ENCODE measurements around the gene CDK1. TPM values are rescaled to one million over a fixed set of nuclear protein-coding genes. Genes with fewer than 3 reads are reported as not detected.
"Not testable (repeated sequence)": the region's sequence is repeated elsewhere in the genome, so short reads cannot be mapped to it uniquely, and the experiment has no call there.

The CDK1 gene
- total and polyA plus RNA-seq, 2 experiments from 2014 or later = 23.1 to 33.6 TPM

DNA sequence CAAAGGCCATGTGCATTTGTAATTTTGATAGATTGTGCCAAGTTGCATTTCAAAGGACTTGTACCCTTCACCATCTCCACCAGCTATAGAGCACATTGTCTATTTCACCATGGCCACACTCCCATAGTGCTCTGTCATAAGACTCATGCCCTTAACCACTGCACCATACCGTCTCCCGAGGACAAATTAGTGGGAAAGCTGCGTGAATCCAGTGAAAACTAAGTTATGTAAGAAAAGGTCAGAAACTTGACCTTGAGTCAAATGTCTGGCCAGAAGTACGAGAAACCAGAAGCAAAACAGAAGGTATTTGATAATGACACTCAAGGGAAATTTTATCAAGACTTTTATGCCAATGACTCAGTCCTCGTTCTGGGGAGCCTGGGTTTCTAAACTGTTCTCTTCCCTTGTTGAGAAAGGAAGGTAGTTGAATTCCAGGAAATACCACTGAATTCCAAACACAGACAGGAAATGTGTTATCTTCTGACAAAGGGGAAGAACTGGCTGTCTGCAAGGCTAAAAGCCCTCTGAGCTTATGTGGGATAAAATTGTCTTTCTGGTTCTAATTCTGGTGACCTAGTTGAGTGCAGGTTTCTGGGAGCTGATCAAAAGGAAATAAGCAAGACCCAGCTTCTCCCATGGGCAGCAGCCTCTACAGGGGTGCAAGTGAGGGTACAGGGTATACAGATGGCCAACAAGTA is 49.7 kb downstream of the CDK1 start:
- no peaks in the 10 kb centered on the region for H3K9me2 ChIP-seq (replicated peaks; ENCODE audit: insufficient read depth)
- 31% methylated on average over 5 of the region's 5 CpGs for WGBS (ENCODE audit: low lambda C conversion rate, missing lambda C conversion rate)
- DNase-seq (ENCODE audit: low spot score) = no peak
- no peaks in the 10 kb centered on the region for H4K20me1 ChIP-seq (ENCODE audit: insufficient read depth, poor library complexity, severe bottlenecking)
- no peaks in the 10 kb centered on the region for H3K9me3 ChIP-seq (ENCODE audit: low read depth)
- no peak overlapping the region for H3K4me2 ChIP-seq
- no peaks in the 10 kb centered on the region for H3K79me2 ChIP-seq
- H3K4me3 ChIP-seq = no peak overlapping the region
- H3K27ac ChIP-seq = peak overlapping the region; percentile 24
- H2AFZ ChIP-seq = no peak overlapping the region
- H3K36me3 ChIP-seq (replicated peaks; ENCODE audit: insufficient read depth, low read depth) = no peaks in the 10 kb centered on the region
- peaks cover 4% of the 10 kb centered on the region for H3K4me1 ChIP-seq (ENCODE audit: insufficient read depth)
- no peaks in the 10 kb centered on the region for H3K27me3 ChIP-seq
- TF ChIP-seq EZH2phosphoT487 (IDR thresholded peaks at IDR 0.05; ENCODE audit: low read depth, severe bottlenecking, unreplicated experiment) = no peak
- no peak for TF ChIP-seq EZH2 (IDR thresholded peaks at IDR 0.05; ENCODE audit: borderline replicate concordance)
- TF ChIP-seq CTCF (IDR thresholded peaks at IDR 0.05; ENCODE audit: poor library complexity) = no peak

GRCh38 chr10:60828489-60828852 is 50.2 kb downstream of the CDK1 start:
- Histone ChIP-seq H3K9me3 (ENCODE audit: low read depth) (no peaks in the 10 kb centered on the region), H3K4me1 (ENCODE audit: insufficient read depth) (peaks cover 4% of the 10 kb centered on the region), H3K79me2 (no peaks in the 10 kb centered on the region), H4K20me1 (ENCODE audit: insufficient read depth, poor library complexity, severe bottlenecking) (no peaks in the 10 kb centered on the region), H3K4me2 (no peak overlapping the region), H2AFZ (no peak overlapping the region), H3K9me2 (replicated peaks; ENCODE audit: insufficient read depth) (no peaks in the 10 kb centered on the region), H3K4me3 (no peak overlapping the region), H3K27me3 (no peaks in the 10 kb centered on the region), H3K36me3 (replicated peaks; ENCODE audit: insufficient read depth, low read depth) (no peaks in the 10 kb centered on the region), H3K27ac (peak overlapping the region; percentile 24)
- TF ChIP-seq CTCF (IDR thresholded peaks at IDR 0.05; ENCODE audit: poor library complexity) (no peak), EZH2 (IDR thresholded peaks at IDR 0.05; ENCODE audit: borderline replicate concordance) (no peak), EZH2phosphoT487 (IDR thresholded peaks at IDR 0.05; ENCODE audit: low read depth, severe bottlenecking, unreplicated experiment) (no peak)
- 46% methylated on average over 1 of the region's 1 CpG for WGBS (ENCODE audit: low lambda C conversion rate, missing lambda C conversion rate)
- DNase-seq (ENCODE audit: low spot score) = no peak

GRCh38 chr10:60832136-60832535 is 53.9 kb downstream of the CDK1 start:
- H2AFZ ChIP-seq; H3K4me3 ChIP-seq; H3K79me2 ChIP-seq; H3K9me2 ChIP-seq (replicated peaks; ENCODE audit: insufficient read depth); H3K27ac ChIP-seq; H3K4me1 ChIP-seq (ENCODE audit: insufficient read depth); DNase-seq (ENCODE audit: low spot score); H3K4me2 ChIP-seq; H3K9me3 ChIP-seq (ENCODE audit: low read depth); H4K20me1 ChIP-seq (ENCODE audit: insufficient read depth, poor library complexity, severe bottlenecking); H3K36me3 ChIP-seq (replicated peaks; ENCODE audit: insufficient read depth, low read depth); H3K27me3 ChIP-seq: not testable (repeated sequence)
- WGBS (ENCODE audit: low lambda C conversion rate, missing lambda C conversion rate) = 89% methylated on average over 4 of the region's 4 CpGs

GRCh38 chr10:60834401-60834800 is 56.1 kb downstream of the CDK1 start:
- TF ChIP-seq EZH2phosphoT487 (IDR thresholded peaks at IDR 0.05; ENCODE audit: low read depth, severe bottlenecking, unreplicated experiment) = no peak
- no peak for TF ChIP-seq EZH2 (IDR thresholded peaks at IDR 0.05; ENCODE audit: borderline replicate concordance)
- TF ChIP-seq CTCF (IDR thresholded peaks at IDR 0.05; ENCODE audit: poor library complexity) = no peak
- Histone ChIP-seq H3K27ac (no peak overlapping the region), H3K4me1 (ENCODE audit: insufficient read depth) (no peaks in the 10 kb centered on the region), H4K20me1 (ENCODE audit: insufficient read depth, poor library complexity, severe bottlenecking) (no peaks in the 10 kb centered on the region), H3K9me2 (replicated peaks; ENCODE audit: insufficient read depth) (no peaks in the 10 kb centered on the region), H3K36me3 (replicated peaks; ENCODE audit: insufficient read depth, low read depth) (no peaks in the 10 kb centered on the region), H3K4me3 (no peak overlapping the region), H3K9me3 (ENCODE audit: low read depth) (no peaks in the 10 kb centered on the region), H2AFZ (no peak overlapping the region), H3K79me2 (no peaks in the 10 kb centered on the region), H3K27me3 (no peaks in the 10 kb centered on the region), H3K4me2 (no peak overlapping the region)
- no peak for DNase-seq (ENCODE audit: low spot score)
